Activated CD4-positive, alpha-beta T cell treated with anti-CD3 and anti-CD28 coated beads, Interleukin-2, Interleukin-6, amounts not matched to agents 100 ng/mL and 50 ng/mL, durations not matched to agents 16 hours and 8 hours (primary cell): Measurements from ENCODE around the gene PRKAA1.

Experiments
- DNase-seq: peaks from one replicate; pipeline ENCODE4 v3.0.0-alpha.2; 2020

The PRKAA1 gene

GRCh38 chr5:40798012-40798800, at the start of gene PRKAA1:
PRKAA1 (minus strand) TSS chr5:40798374; CDS start chr5:40798189, 185 bp downstream.
- DNase-seq, result peak; percentile 93

GRCh38 chr5:40847525-40847924, 49.4 kb upstream of the PRKAA1 start:
- DNase-seq, result no peak

DNA sequence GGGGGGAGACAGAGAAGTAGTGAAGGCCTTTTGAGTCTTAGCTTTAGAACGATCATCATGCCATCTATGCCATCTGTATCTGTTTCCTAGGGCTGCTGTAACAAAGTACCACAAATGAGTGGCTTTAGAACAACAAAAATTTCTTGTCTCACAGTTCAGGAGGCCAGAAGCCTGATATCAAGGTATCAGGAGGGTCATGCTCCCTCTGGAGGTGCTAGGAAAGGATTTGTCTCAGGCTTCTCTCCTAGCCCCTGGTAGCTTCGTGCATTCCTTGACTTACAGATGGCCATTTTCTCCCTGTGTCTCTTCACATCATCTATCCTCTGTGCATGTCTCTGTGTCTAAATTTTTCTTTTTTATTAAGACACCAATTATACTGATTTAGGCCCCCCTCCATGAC, 48.2 kb upstream of the PRKAA1 start:
- no peak for DNase-seq

DNA sequence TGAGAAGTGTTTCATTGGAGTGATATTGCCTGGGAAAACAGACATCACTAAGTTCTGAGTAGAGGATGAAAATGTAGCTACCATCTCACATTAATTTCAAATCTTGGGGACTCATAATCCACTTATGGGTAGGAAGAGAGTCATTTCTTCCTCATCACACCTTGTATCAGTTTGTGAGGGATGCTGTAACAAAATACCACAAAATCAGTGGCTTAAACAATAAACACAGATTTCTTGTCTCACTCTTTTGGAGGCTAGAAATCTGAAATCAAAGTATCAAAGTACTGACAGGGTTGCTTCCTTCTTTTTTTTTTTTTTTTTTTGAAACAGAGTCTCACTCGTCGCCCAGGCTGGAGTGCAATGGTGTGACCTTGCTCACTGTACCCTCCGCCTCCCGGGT, 46.4 kb upstream of the PRKAA1 start:
- no peak for DNase-seq

DNA sequence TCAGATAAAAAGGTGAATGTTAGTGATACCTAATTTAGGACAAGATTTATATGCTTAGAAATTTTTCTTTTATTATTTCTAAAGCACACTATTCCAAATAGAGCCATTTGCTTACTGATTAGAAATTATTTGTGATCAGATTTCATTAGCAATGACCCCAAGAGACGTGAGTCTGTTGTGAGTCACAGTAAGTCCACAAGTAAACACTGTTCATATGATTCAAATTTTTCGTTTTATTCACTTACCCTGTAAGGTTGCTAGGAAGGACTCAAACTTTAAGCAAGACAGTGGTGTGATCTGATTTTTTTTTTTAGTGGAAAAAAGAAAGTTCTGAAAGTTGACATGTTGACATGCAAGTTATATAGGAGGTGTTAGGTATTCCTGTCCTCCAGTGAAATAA, 44.2 kb upstream of the PRKAA1 start:
- DNase-seq, result no peak

DNA sequence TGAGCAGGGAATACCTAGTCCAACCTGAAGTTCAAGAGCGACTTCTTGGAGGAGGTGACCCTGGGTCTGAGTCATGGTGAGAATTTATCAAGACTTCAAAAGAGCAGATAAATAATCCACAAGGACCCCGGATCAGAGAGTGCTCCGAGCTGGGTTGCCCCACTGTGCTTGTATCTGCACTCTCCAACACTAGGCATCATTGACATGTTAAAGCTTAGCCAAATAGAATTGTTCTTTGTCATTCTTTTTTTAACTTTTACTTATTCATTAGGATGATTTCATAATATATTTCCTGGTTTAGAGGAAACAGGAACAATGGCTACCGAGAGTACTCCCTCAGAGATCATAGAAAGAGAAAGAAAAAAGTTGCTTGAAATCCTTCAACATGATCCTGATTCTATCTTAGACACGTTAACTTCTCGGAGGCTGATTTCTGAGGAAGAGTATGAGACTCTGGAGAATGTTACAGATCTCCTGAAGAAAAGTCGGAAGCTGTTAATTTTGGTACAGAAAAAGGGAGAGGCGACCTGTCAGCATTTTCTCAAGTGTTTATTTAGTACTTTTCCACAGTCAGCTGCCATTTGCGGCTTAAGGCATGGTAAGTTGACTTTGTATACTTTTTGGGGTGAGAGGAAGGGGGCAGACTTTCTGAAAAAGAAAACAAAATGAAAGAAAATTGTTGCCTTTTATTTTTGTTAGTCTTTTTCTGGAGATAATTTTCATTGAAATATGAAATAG, 43.1 kb upstream of the PRKAA1 start, which contains the start of gene CARD6:
Gene CARD6 (plus strand): TSS at position 300 of the 738 bp plus-strand sequence. CDS start 16 bp downstream, at position 316.
- no peak for DNase-seq

DNA sequence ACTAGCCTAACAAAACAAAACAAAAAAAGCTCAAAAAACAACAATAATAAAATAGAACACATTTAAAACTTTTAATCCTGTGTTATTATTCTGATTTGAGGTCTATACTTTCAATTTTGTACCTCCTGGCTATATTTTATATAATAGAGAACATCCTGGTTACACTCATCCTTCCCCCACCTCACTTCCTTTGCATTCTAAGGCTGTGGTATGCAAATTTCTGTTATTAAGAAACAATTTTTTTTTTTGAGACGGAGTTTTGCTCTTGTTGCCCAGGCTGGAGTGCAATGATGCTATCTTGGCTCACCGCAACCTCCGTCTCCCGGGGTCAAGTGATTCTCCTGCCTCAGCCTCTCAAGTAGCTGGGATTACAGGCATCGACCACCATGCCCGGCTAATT, 39.9 kb upstream of the PRKAA1 start:
- no peak for DNase-seq

DNA sequence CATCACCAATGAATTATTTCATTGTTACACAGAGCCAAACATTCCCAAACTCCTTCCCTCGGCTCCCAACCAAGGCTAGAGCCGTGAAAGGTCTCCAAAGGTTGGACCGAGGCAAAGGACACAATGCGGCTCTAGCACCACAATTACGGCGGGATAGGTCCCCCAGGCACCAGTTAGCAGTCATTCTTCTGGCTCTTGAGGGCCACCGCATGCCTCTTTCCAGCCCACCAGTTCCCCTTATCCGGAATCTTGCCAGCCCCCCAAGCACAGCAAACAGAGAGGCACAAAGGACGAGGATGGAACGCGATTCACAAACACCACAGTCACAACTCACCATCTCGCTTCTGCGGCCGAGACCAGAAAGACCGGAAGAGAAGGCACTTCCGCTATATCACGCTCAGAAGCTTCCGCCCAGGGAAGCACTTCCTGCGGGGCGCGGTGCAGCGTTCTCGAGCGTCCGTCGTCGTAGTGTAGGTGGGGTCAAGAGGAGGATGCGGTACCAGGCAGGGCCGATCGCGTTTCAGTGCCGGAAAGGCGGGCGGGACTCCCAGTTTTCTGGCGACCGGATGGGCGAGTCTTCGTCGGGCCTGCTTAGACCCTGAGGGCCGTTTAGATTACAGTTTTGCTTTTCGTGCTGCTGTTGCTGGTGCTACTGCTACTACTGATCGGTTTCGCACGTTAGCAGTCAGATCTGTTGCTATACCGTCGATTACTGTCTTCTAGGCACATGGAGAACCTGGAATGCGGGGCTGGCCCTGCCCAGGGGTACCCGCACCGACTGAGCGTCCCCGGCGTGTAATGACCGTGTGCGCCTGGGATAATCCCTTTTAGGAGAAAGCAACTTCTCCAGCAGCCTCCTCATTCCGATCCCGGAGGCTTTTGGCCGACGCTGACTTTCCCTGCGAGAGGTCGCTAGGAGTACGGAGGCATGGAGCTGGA, 36.9 kb upstream of the PRKAA1 start, which contains the start of gene RPL37:
Gene RPL37 (minus strand): TSS at position 374 of the 939 bp plus-strand sequence. CDS start 37 bp downstream, at position 337.
- DNase-seq, result peak; percentile 97

DNA sequence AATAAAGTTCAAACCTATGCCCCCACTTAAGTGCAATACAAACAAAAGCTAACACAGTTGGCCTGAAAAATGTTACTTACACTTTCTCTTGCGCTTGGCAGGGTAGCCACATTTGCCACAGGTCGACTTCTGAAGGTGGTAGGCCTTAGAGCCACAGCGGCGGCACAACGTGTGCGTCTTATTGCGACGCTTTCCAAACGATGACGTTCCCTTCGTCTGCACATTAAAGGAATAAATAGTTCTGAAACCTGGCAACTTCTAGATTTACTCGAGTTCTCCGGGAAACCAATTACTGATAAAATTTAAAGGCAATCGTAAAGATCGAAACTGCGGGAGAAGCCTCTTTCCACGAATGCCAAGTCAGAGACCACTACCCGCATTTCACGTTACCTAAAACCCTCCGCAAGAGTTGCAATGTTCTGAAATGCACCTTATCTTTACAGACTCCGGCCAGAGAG, 36.2 kb upstream of the PRKAA1 start:
- DNase-seq, result peak; percentile 45

DNA sequence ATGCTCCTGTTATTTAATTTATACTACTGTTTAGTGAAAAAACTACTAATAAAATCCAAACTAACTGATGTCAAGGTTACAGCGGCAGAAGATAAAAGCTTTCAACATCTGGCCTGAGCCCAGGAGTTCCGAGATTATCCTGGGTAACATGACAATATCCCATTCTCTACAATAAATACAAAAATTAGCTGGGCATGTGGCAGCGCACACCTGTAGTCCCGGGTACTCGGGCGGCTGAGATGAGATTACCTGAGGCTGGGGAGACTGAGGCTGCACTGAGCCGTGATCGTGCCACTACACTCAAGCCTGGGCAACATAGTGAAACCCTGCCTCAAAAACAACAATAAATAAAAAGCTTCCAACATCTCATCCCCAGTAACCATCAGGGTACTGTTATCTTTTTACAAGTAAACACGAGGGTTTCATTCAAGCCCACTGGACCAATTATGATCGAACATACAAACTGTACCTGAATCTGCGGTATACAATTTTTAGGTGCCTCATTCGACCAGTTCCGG, 35.6 kb upstream of the PRKAA1 start:
- DNase-seq, result no peak

GRCh38 chr5:40832345-40832744, 34.2 kb upstream of the PRKAA1 start:
- no peak for DNase-seq

DNA sequence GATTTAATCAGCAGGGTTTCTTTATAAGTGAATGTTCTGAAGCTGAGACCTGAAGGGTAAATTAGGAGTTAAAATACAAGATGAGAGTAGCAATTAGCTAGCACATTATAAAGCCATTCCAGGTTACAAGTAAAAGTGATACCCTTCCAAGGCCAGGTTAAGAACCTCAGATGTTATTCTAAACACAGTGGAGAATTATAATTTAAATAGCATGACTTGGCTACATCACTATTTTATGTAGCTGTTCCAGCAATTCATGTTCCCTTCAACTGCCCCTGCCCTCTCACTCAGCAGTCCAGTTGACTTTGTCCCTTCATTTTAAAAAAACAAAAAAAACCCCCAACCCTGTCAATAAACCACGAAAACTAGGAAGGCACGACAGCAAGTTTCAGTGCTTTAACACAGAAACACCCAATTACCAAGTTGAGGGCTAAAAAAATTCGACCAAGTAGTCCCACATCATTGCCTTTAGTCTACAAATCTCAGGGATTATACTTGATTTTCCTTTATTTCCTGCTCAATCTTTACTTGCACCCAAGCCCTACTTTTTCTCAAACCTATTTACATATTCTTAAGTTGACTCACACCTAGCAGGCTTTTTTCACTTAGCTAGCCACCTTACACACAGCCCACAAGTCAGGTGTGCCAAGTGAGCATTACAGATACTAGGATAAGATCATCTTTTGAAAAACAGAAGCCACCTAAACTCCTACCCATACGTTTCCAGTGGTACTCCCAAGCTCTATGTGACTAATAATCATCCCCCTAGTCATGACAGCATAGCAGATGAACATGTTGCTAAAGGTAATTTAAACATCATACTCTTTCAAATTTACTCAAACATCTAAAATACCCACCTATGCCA, 33.4 kb upstream of the PRKAA1 start:
- DNase-seq, result peak; percentile 59

GRCh38 chr5:40829748-40830533, 31.8 kb upstream of the PRKAA1 start:
- DNase-seq, result no peak

DNA sequence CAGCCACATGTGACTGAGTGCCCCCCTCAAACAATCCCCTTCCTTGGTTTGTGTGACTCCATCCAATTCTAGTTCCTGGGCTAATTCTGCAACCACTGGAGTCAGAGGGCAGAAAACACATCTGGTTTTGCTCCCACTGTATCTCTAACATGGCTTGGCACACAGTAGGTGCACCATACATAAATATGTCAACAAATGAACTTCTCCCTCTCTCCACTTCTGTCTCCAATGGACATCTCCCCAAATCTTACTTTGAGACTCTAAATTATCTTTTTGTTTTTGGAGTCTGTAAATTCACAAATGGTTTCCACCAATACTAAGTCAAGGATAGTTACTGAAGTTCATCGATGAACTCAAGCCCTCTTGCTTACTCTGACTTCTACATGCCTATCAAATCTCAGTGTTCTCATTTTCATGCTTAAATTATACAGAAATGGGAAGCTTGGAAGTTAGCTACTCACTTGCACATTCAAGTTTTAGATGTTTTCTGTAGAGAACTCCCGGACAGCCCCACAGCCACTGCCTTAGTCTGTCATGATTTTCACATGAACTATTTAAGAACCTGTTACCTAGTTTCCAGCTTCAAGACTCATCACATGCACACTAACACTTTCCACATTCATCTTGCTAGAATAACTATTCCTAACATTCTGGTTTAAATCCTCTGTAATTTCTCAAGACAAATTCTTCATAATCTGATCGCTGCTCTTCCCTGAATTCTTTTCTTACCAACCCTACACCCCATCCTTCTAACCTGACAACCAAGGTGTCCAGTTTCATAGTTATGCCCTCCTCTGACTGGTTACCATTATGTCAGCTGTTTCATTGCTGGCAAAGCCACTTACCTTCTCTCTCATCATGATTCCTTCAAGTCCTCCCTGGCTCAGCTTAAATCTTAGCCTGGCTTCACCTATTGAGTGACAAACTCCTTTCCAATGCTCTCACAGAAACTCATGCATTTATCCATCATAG, 30.8 kb upstream of the PRKAA1 start:
- no peak for DNase-seq

- no peak for DNase-seq
Observed at GRCh38 chr5:40828021-40828631, 30.0 kb upstream of the PRKAA1 start.

DNA sequence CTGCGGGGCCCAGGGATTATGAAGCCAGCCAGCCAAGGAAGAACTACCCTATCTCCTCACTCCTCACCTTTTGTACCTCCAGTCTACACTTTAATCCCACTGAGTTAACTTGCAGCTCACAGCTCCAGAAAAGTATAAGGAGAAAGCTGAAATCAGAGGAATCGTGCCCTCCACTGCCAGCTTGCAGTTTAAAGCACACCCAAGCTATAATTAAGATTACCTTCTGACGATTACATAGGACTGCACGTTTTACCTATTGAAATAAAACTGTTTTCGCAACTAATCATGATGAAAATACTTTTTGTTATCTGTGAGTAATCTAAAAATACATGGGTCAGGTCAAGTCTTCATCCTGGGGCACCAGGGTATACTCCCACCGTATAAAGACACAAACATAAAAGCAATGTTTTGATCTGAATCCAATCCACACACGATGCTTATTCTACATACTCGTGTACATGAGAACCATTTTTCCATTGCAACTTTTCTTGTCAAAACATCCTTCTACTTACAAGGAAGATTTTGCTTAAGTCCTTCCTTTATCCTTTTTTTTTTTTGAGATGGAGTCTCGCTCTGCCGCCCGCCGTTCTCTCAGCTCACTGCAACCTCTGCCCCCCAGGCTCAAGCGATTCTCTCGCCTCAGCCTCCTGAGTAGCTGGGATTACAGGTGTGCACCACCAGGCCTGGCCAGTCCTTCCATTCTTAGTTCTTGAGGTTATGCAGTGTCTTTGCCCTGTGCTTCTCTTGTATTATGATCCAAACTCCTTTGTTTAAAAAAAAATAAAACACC, 29.2 kb upstream of the PRKAA1 start:
- DNase-seq, result no peak

DNA sequence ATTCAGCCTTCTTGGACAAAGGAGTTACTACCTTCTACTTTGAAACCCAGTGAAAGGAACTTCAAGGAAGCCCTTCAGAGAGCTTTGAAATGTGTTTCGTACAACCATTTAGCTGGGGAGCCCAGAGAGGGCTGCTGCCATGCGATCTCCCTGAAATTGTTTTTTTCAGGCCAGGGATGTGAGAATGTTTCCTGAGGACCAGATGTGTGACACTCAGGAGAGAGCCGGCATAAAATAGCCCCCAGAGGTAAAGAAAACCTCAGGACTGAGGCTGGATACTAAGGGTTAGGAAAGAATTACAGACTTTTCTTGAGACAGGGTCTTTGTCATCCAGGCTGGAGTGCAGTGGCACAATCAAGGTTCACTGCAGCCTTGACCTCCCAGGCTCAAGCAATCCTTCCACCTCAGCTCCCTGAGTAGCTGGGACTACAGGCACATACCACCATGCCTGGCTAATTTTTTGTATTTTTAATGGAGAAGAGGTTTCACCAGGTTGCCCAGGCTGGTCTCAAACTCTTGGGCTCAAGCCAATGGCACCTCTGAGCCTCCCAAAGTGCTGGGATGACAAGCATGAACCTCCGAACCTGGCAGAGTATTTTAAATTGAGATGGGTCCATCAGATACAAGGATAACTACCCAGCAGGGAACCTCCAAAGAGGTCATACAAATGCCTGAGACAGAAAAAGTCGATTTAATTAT, 28.5 kb upstream of the PRKAA1 start:
- DNase-seq, result no peak
